Mammary epithelial cell (primary cell): Measurements from ENCODE around the gene CDH4.

Source experiments
- EZH2 ChIP-seq: IDR thresholded peaks from 2 replicates; pipeline ENCODE4 v1.6.1; 2012; ENCODE audit warnings: low read length, inconsistent platforms, borderline replicate concordance
- TF ChIP-seq, protein P1 (sequence below), 2 donors: IDR thresholded peaks in 1 of 2; conservative IDR thresholded peaks in 1 of 2; 2 replicates each; pipeline ENCODE4 v1.5.1; 2011 to 2012; ENCODE audit warnings: inconsistent platforms in 2 of 2, low read length in 2 of 2, mild to moderate bottlenecking in 2 of 2, control low read depth in 1 of 2, low read depth in 1 of 2; ENCODE audit not compliant: insufficient read depth in 1 of 2; ENCODE audit errors: extremely low read depth in 1 of 2

DNA sequence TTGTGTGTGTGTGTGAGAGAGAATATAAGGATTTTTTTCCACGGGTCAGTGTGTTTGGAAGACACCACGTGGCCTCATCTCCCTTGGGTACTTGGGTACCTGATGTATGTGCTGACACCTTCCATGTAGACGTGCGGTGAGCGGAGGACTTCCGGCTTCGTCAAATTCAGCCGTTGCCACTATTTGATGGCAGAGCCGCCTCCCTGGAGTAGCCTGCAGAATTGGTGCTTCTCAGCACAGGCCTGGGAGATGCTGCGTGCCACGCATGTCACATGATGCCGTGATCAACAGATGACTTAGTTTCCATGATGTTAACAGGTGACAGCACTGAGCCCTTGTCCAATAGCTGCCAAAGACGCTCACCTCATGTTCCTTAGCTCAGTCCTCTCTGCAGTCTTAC, 69.4 kb downstream of the CDH4 start:
- TF ChIP-seq, protein P1, sequence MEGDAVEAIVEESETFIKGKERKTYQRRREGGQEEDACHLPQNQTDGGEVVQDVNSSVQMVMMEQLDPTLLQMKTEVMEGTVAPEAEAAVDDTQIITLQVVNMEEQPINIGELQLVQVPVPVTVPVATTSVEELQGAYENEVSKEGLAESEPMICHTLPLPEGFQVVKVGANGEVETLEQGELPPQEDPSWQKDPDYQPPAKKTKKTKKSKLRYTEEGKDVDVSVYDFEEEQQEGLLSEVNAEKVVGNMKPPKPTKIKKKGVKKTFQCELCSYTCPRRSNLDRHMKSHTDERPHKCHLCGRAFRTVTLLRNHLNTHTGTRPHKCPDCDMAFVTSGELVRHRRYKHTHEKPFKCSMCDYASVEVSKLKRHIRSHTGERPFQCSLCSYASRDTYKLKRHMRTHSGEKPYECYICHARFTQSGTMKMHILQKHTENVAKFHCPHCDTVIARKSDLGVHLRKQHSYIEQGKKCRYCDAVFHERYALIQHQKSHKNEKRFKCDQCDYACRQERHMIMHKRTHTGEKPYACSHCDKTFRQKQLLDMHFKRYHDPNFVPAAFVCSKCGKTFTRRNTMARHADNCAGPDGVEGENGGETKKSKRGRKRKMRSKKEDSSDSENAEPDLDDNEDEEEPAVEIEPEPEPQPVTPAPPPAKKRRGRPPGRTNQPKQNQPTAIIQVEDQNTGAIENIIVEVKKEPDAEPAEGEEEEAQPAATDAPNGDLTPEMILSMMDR (conservative IDR thresholded peaks at IDR 0.05 in 1 of 2, IDR thresholded peaks at IDR 0.05 in 1 of 2; ENCODE audit: extremely low read depth in 1 of 2, insufficient read depth in 1 of 2, low read depth in 1 of 2, low read length in 2 of 2) = no peak
- TF ChIP-seq EZH2 = no peak
